K562 (cell line): ENCODE results near the gene RNFT2.

Experiments used
- COPS2 ChIP-seq: fragments of 450-650 bp; conservative IDR thresholded peaks from 2 replicates; pipeline ENCODE4 v1.6.1; 2016; ENCODE audit warnings: mild to moderate bottlenecking, moderate library complexity
- CREM ChIP-seq: IDR thresholded peaks from 2 replicates; pipeline ENCODE4 v1.6.1; 2014; ENCODE audit warnings: antibody characterized with exemption, low read depth
- CUX1 ChIP-seq: fragments of 200-800 bp; sonication (Bioruptor generic); IDR thresholded peaks from 2 replicates; pipeline ENCODE4 v1.6.1; 2016; ENCODE audit warnings: missing genetic modification characterization, missing compliant biosample characterization
- DNMT1 ChIP-seq: fragments of 450-650 bp; IDR thresholded peaks from 2 replicates; pipeline ENCODE4 v1.6.1; 2016; ENCODE audit warnings: antibody characterized with exemption, mild to moderate bottlenecking
- FOXM1 ChIP-seq, 2 experiments: fragments of 450-650 bp in 1 of 2; sonication (generic) in 1 of 2; formaldehyde crosslinking in 1 of 2; IDR thresholded peaks; 2 replicates each; pipeline versions ENCODE4 v1.6.1 to v1.9.0; 2017 to 2022; ENCODE audit warnings: low read depth in 2 of 2, mild to moderate bottlenecking in 2 of 2, missing genetic modification reagents in 1 of 2, moderate library complexity in 1 of 2
- ZBTB7A ChIP-seq: IDR thresholded peaks from 2 replicates; pipeline ENCODE4 v1.6.1; 2011; ENCODE audit warnings: low read depth, mild to moderate bottlenecking, low read length, moderate library complexity, borderline replicate concordance; ENCODE audit not compliant: control insufficient read depth
- ZFX ChIP-seq: sonication (generic); formaldehyde crosslinking; IDR thresholded peaks from 2 replicates; pipeline ENCODE4 v1.8.0; 2022; ENCODE audit warnings: mild to moderate bottlenecking, missing genetic modification reagents, moderate library complexity
- ZNF764 ChIP-seq: fragments of 250-450 bp; sonication (Bioruptor Pico); IDR thresholded peaks from 2 replicates; pipeline ENCODE4 v1.4.0; 2020; ENCODE audit warnings: low read depth, mild to moderate bottlenecking, moderate library complexity
- TF ChIP-seq, protein P1 (sequence below), 3 experiments: IDR thresholded peaks in 2 of 3; conservative IDR thresholded peaks in 1 of 3; 2 replicates each; pipeline ENCODE4 v1.5.1; 2011 to 2012; ENCODE audit warnings: low read length in 3 of 3, mild to moderate bottlenecking in 3 of 3, control low read depth in 2 of 3, improper control_type of control experiment in 1 of 3, inconsistent platforms in 1 of 3, low read depth in 1 of 3, mixed read lengths in 1 of 3, moderate library complexity in 1 of 3; ENCODE audit not compliant: insufficient read depth in 2 of 3

DNA sequence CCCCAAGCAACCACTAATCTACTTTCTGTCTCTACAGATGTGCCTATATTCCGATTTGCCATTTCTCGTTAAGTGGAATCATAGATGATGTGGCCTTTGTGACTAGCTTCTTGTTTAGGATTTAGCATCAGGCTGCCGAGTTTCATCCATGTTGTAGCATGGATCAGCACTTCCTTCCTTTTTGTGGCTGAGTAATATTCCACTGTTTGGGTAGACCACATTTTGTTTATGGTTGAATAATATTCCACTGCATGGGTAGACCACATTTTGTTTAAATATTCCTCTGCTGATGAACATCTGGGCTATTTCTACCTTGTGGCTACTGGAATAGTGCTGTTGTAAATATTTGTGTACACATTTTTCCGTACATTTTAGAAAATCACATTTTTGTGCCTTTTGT lies 36.7 kb upstream of the RNFT2 start:
- TF ChIP-seq COPS2 = no peak
- TF ChIP-seq CUX1 (CRISPR knock-in tag) = no peak
- TF ChIP-seq DNMT1 = no peak
- TF ChIP-seq FOXM1 (IDR thresholded peaks at IDR 0.05; ENCODE audit: low read depth) = no peak
- TF ChIP-seq FOXM1 (CRISPR knock-in tag; IDR thresholded peaks at IDR 0.05; ENCODE audit: low read depth) = no peak
- no peak for TF ChIP-seq ZNF764 (CRISPR knock-in tag)
- no peak for TF ChIP-seq ZFX
- TF ChIP-seq, protein P1, sequence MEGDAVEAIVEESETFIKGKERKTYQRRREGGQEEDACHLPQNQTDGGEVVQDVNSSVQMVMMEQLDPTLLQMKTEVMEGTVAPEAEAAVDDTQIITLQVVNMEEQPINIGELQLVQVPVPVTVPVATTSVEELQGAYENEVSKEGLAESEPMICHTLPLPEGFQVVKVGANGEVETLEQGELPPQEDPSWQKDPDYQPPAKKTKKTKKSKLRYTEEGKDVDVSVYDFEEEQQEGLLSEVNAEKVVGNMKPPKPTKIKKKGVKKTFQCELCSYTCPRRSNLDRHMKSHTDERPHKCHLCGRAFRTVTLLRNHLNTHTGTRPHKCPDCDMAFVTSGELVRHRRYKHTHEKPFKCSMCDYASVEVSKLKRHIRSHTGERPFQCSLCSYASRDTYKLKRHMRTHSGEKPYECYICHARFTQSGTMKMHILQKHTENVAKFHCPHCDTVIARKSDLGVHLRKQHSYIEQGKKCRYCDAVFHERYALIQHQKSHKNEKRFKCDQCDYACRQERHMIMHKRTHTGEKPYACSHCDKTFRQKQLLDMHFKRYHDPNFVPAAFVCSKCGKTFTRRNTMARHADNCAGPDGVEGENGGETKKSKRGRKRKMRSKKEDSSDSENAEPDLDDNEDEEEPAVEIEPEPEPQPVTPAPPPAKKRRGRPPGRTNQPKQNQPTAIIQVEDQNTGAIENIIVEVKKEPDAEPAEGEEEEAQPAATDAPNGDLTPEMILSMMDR (IDR thresholded peaks at IDR 0.05 in 2 of 3, conservative IDR thresholded peaks at IDR 0.05 in 1 of 3; ENCODE audit: insufficient read depth in 2 of 3, low read depth in 1 of 3, low read length in 3 of 3) = no peak
- TF ChIP-seq ZBTB7A = no peak
- TF ChIP-seq CREM = no peak
